Right ventricle myocardium superior (tissue), 1 donor: Measurements from ENCODE around the gene SCN5A. TPM values are rescaled to one million over a fixed set of nuclear protein-coding genes. Genes with fewer than 3 reads are reported as not detected.

Source experiments
- ATAC-seq: fragments of 200-7000 bp; cut with Tn5 transposase; one replicate; pipeline ENCODE4 v1.9.1; 2020; ENCODE audit warnings: mild to moderate bottlenecking; ENCODE audit not compliant: poor library complexity
- DNase-seq: peaks from one replicate; pipeline ENCODE4 v3.0.0-alpha.2; 2020
- intact Hi-C: fragments of 100-400 bp; cut with DNase I; formaldehyde crosslinking; loops from one replicate; pipeline ENCODE4 v1.11.2; 2022
- total RNA-seq: library from RNA; stranded (reverse); fragmentation: NEBNext Ultra II Directional; extraction: Animal tissue kit (Norgen Biotek cat#: 25700); gene quantifications from one replicate; pipeline ENCODE4 v1.2.1, GENCODE V29; 2021
- donor health status: DM: no; HTN: yes; CAD: no; lungs with severe emphysema.

Gene SCN5A
- total RNA-seq, 1 donor from 2014 or later = 162 TPM

DNA sequence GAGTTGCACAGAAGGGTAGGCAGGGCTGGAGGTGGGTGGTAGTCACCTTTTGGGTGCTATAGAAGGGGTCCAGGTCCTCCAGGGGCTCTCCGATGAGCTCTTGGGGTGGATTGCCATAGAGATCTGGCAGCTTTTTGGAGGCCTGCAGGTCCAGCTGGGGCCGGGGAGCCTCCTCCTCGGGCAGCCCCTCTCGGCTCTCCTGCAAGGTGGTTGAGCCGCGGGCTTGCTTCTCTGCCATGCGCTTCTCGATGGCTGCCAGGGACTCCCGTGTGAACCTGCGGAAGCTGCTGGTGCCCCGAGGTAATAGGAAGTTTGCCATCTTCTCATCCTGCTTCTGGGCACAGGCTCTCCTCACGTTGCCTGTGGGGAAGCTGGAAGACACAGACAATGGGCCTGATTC is 16.5 kb downstream of the SCN5A start:
- intact Hi-C loops = no loop called here
- DNase-seq (no peak), ATAC-seq (no peak)

GRCh38 chr3:38630606-38631005 is 18.9 kb downstream of the SCN5A start:
- intact Hi-C loops = no loop called here
- DNase-seq = no peak
- ATAC-seq = no peak

- no peak for DNase-seq
- intact Hi-C loops = no loop called here
- no peak for ATAC-seq
Measured at GRCh38 chr3:38630070-38630469, 19.4 kb downstream of the SCN5A start.

DNA sequence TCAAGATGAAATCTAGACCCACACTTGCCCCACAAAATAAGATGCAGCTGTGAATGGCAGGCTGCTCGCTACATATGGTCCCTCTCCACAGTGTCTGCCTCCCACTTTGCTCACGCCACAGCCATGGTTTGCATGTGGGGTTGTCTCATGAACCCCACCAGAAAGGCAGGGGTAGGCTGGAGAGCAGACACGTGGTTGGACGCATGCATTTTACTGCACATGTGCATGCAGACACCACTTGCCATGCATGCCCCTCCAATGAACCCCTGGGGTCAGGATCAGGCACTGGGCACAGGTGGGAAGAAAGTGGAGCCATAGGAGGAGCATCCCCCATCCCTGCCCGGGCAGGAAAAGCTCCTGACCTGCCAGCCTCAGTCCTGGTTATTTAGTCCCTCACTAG is 20.7 kb downstream of the SCN5A start:
- ATAC-seq = no peak
- no peak for DNase-seq
- intact Hi-C loops = no loop called here

GRCh38 chr3:38627956-38628355 is 21.5 kb downstream of the SCN5A start:
- no peak for ATAC-seq
- no peak for DNase-seq
- intact Hi-C loops = no loop called here

DNA sequence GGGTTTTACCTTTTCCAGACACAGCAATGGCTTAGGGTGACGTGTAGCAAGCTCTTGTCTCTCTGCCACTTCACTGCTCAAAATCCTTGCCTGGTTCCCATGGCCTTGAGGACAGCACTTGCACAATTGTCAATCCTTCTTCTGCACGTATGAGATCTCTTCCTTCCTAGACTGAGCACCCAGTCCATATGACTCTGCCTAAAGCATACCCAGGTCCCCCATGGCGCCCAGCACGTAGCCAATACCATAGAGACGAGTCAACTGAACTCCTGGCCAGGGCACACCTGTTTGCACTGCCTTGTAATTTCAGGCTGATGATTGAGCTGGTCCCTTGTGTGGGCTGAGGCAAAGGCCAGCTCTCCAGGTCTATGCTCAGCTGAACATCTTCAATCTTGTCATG is 23.3 kb downstream of the SCN5A start:
- no peak for ATAC-seq
- DNase-seq = no peak
- intact Hi-C loops = no loop called here

- intact Hi-C loops = no loop called here
- DNase-seq (no peak), ATAC-seq (no peak)
Measured at GRCh38 chr3:38623539-38623938, 25.9 kb downstream of the SCN5A start.

DNA sequence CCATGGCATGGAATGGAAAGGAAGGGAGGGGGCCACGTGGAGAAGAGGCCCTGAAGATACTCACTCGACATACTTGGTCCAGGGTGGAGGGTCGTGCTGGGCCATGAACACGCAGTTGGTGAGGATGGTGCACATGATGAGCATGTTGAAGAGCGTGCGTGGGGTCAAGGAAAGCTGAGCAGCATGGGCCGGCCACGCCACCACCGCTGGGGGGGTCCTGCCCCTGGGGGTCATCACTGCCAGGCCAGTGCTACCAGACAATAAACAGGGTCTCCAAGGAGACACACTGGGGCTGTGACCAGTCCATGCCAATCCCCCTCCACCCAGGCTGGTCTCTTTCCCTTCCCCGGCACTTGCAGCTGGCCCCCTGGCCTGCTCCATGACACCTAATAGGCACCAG is 27.2 kb downstream of the SCN5A start:
- intact Hi-C loops = no loop called here
- DNase-seq (no peak), ATAC-seq (no peak)

- intact Hi-C loops = no loop called here
- no peak for ATAC-seq
- DNase-seq = no peak
Measured at GRCh38 chr3:38620236-38620635, 29.3 kb downstream of the SCN5A start.

GRCh38 chr3:38618343-38618742 is 31.1 kb downstream of the SCN5A start:
- ATAC-seq = peak; percentile 3
- intact Hi-C loops = no loop called here
- no peak for DNase-seq

DNA sequence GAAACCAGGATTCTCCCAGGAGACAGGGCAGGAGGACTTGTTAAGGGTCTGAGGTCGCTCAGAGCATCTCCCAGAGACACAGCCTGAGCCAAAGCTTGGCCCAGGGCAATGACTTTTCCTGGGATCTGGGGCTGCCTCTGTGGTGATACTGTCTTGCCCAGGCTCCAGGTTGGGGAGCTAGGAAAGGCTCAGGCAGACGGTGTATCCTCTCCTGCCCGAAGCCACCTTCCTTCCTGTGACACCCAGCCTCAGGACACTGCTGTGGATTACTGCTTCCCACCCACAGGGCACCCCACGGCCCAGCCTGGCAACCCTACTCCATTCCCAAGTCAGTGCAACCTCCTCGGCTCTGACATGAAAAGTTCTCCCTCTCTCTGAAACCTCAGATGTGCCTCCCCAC is 31.9 kb downstream of the SCN5A start:
- ATAC-seq = no peak
- DNase-seq = no peak
- intact Hi-C loops = no loop called here

DNA sequence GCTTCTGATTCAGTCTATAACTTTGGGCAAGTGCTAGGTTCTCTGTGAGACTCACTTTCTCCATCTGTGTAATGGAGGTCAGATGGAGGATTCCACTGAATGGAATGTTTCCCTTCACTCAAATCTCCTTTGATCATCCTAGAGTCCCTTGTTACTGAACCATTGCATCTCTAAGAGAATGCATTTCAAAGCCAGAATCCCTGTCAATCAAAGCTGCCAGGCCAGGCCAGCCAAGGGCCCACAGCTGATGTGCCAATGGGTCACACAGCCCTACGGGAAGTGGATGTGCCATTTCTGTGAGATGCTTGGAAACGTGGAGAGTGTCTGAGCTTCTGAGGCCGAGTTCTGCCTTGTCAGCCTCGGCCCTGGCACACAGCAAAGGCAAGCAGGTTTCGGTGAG is 32.4 kb downstream of the SCN5A start:
- ATAC-seq = no peak
- intact Hi-C loops = no loop called here

GRCh38 chr3:38616658-38617057 is 32.8 kb downstream of the SCN5A start:
- no peak for ATAC-seq
- intact Hi-C loops = no loop called here

More for the DNA sequence above, 32.4 kb downstream of the SCN5A start:
- no peak for DNase-seq

DNA sequence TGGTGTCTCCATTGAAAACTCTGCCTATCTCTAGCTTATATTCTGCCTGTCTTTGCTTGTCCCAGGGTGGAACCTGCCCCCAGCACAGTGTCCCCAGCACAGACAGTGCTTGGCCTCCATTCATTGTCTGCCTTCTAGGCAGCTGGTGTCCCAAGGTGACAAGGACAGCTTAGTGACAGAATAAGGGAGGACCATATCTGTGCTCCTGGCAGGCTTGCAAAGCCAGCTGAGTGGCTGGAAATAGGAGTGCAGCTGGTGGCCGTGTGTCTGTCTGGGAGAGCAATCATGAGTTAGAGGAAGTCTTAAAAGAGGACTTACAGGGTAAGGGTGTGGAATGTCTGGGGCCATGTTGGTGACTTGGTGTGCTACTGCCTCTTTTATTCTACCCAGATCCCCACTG is 33.4 kb downstream of the SCN5A start:
- DNase-seq (peak; percentile 67), ATAC-seq (peak; percentile 91)
- intact Hi-C loops = no loop called here

More at GRCh38 chr3:38616658-38617057, 32.8 kb downstream of the SCN5A start:
- DNase-seq = no peak

GRCh38 chr3:38614651-38615352 is 34.7 kb downstream of the SCN5A start:
- ATAC-seq (peak; percentile 18), DNase-seq (no peak)
- intact Hi-C loops = no loop called here

DNA sequence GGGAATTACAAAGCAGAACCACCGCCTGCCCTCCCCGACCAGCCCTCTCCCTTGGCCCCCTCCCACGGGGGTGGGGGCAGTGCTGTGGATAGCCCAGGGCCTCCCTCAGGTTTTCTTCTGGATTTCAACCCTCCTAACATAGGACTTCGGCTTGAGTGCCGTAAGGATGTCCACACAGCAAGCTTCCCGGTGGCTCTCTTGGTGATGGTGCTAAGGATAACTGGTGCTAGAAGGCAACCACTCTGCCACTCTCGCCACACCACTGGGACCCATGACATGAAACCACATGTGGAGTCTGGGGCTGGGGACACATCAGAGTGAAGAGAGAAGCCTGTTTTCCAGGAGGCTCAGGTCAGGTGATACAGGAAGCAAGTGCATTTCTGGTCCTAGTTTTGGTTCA is 35.4 kb downstream of the SCN5A start:
- intact Hi-C loops = no loop called here
- no peak for ATAC-seq
- no peak for DNase-seq

DNA sequence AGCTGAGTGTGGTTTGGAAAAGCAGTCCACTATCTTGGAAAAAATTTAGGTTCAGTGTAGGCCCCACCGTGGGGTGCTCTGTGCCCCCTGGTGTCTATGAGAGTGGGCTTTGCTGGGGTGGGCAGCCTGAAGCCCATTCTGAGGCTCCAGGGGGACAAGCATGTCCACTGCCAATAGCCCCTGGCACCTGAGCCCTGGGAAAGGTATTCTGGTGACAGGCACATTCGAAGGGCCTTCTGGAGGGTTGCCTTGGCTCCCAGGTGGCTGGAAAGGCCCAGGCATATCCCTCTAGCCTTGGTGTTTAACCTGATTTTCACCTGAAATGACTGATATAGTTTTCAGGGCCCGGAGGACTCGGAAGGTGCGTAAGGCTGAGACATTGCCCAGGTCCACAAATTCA is 36.1 kb downstream of the SCN5A start:
- intact Hi-C loops = no loop called here
- ATAC-seq (no peak), DNase-seq (no peak)

DNA sequence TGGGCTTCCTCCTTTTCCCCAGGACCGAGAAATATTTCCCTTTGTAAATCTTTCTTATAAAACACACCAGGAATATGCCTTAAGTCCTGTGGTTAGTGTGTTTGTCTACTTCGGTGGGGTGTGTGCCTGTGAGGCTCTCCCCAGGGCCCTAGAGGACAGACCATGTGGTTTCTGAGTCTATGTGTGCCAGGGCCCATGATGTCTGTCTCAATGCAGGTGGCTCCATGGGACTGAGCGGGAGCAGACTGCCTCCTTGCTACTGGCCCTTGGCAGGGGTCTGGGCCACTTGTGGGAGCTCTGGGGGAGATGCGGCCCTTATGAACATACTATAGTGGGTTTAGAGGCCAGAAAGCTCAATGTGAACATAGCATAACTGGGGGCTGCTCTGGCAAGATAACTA is 37.6 kb downstream of the SCN5A start:
- intact Hi-C loops = no loop called here
- no peak for DNase-seq
- no peak for ATAC-seq

- no peak for DNase-seq
- intact Hi-C loops = no loop called here
- no peak for ATAC-seq
Measured at GRCh38 chr3:38610934-38611333, 38.6 kb downstream of the SCN5A start.

GRCh38 chr3:38610436-38610835 is 39.1 kb downstream of the SCN5A start:
- intact Hi-C loops = no loop called here
- ATAC-seq (no peak), DNase-seq (no peak)
